Measurements from ENCODE around the gene TBX6. TPM values are rescaled to one million over a fixed set of nuclear protein-coding genes. Genes with fewer than 3 reads are reported as not detected.

The TBX6 gene
- total and polyA plus RNA-seq, 10 of the 15 experiments (the other 5 are each of a cell fraction or from before 2014, with no cell fraction given) = 0.08 to 0.90 (median 0.31) TPM; not detected in 2

- Histone ChIP-seq H3K4me1 (ENCODE audit: control insufficient read depth, insufficient read depth, low read length) (no peaks in the 10 kb centered on the region), H3K4me3 (no peak overlapping the region), H4K20me1 (ENCODE audit: control insufficient read depth, insufficient read depth) (no peaks in the 10 kb centered on the region), H3K27ac (ENCODE audit: control insufficient read depth, insufficient read depth) (no peak overlapping the region), H2AFZ (ENCODE audit: control insufficient read depth, low read depth, low read length) (no peak overlapping the region), H3K36me3 (ENCODE audit: control insufficient read depth in 2 of 2, insufficient read depth in 2 of 2, low read length in 1 of 2) (no peaks in the 10 kb centered on the region), H3K9me3 (replicated peaks; ENCODE audit: control insufficient read depth, insufficient read depth, low read length) (no peaks in the 10 kb centered on the region), H3K79me2 (ENCODE audit: control insufficient read depth, insufficient read depth, low read length) (no peaks in the 10 kb centered on the region), H3K9ac (ENCODE audit: control insufficient read depth, insufficient read depth, low read length) (no peak overlapping the region), H3K4me2 (ENCODE audit: control insufficient read depth, insufficient read depth) (no peak overlapping the region), H3K27me3 (replicated peaks in 1 of 2; ENCODE audit: control insufficient read depth in 2 of 2, insufficient read depth in 2 of 2, low read length in 1 of 2) (no peaks in the 10 kb centered on the region)
- intact Hi-C loops (cut with micrococcal nuclease; ENCODE audit: unreplicated experiment) (no loop called here), in situ Hi-C loops (cut with MboI) (no loop called here)
- RAD21 ChIA-PET (ENCODE audit: unreplicated experiment) = no interaction called here
- SMC1A ChIA-PET (ENCODE audit: uncharacterized antibody, unreplicated experiment) = no interaction called here
- no peak for TF ChIP-seq PBX3 (IDR thresholded peaks at IDR 0.05; ENCODE audit: insufficient replicate concordance, low read depth, low read length)
- DNase-seq (ENCODE audit: low read depth, low spot score) = no peak
- ATAC-seq = no peak
- CTCF ChIA-PET = no interaction called here
- WGBS (ENCODE audit: insufficient coverage, insufficient replicate concordance, low lambda C conversion rate, missing lambda C conversion rate) = 60% methylated on average over 8 of the region's 8 CpGs
- no peak for FAIRE-seq
- POLR2A ChIA-PET = no interaction called here
- BruUV-seq (replicated peaks) = no TSS peak
These were observed 45.5 kb downstream of the TBX6 start for GRCh38 chr16:30046178-30046577.

- Histone ChIP-seq H3K27ac (ENCODE audit: control insufficient read depth, insufficient read depth) (no peak overlapping the region), H3K9ac (ENCODE audit: control insufficient read depth, insufficient read depth, low read length) (no peak overlapping the region), H4K20me1 (ENCODE audit: control insufficient read depth, insufficient read depth) (no peaks in the 10 kb centered on the region), H3K4me2 (ENCODE audit: control insufficient read depth, insufficient read depth) (no peak overlapping the region), H3K27me3 (replicated peaks in 1 of 2; ENCODE audit: control insufficient read depth in 2 of 2, insufficient read depth in 2 of 2, low read length in 1 of 2) (no peaks in the 10 kb centered on the region), H3K36me3 (ENCODE audit: control insufficient read depth in 2 of 2, insufficient read depth in 2 of 2, low read length in 1 of 2) (no peaks in the 10 kb centered on the region), H3K9me3 (replicated peaks; ENCODE audit: control insufficient read depth, insufficient read depth, low read length) (no peaks in the 10 kb centered on the region), H2AFZ (ENCODE audit: control insufficient read depth, low read depth, low read length) (no peak overlapping the region), H3K79me2 (ENCODE audit: control insufficient read depth, insufficient read depth, low read length) (no peaks in the 10 kb centered on the region), H3K4me3 (no peak overlapping the region), H3K4me1 (ENCODE audit: control insufficient read depth, insufficient read depth, low read length) (no peaks in the 10 kb centered on the region)
- intact Hi-C loops (cut with micrococcal nuclease; ENCODE audit: unreplicated experiment) = no loop called here
- ChIA-PET CTCF (interaction anchor here (0.9 to 4.5 kb wide), 4 partner anchors 9 to 50 kb away, joined by 3 to 24 read pairs (median 7); partner anchors contain the start of gene TBX6), POLR2A (interaction anchor here (0.6 to 0.8 kb wide), 2 partner anchors 49 to 166 kb away, joined by 3 to 6 read pairs; no protein-coding TSS in a partner anchor), SMC1A (ENCODE audit: uncharacterized antibody, unreplicated experiment) (no interaction called here), RAD21 (ENCODE audit: unreplicated experiment) (no interaction called here)
- ATAC-seq (no peak), DNase-seq (ENCODE audit: low read depth, low spot score) (no peak), FAIRE-seq (no peak)
- in situ Hi-C loops (cut with MboI) = no loop called here
- TF ChIP-seq ZBTB33 (IDR thresholded peaks at IDR 0.05) (peak; percentile 94), RAD21 (IDR thresholded peaks at IDR 0.05; ENCODE audit: insufficient read depth, low read depth, low read length) (peak; percentile 47), HSF1 (IDR thresholded peaks at IDR 0.05; ENCODE audit: low read depth, low read length) (no peak), CTCF (IDR thresholded peaks at IDR 0.05 in 2 of 3, conservative IDR thresholded peaks at IDR 0.05 in 1 of 3; ENCODE audit: control insufficient read depth in 2 of 3, extremely low read depth in 1 of 3, insufficient read depth in 1 of 3, low read depth in 3 of 3, low read length in 3 of 3) (peak; percentile 6 to 29 (median 24); a peak in 3 of 6 replicates), SPI1 (IDR thresholded peaks at IDR 0.05; ENCODE audit: borderline replicate concordance, insufficient read depth, low read depth, low read length) (no peak)
- 27% methylated on average over 5 of the region's 5 CpGs for WGBS (ENCODE audit: insufficient coverage, insufficient replicate concordance, low lambda C conversion rate, missing lambda C conversion rate)
- BruUV-seq (replicated peaks) = no TSS peak
These were observed 49.9 kb downstream of the TBX6 start for GRCh38 chr16:30041841-30042240.

Measured in GM12878 (cell line).